Measurements from ENCODE around the gene MAL.

MAL gene

DNA sequence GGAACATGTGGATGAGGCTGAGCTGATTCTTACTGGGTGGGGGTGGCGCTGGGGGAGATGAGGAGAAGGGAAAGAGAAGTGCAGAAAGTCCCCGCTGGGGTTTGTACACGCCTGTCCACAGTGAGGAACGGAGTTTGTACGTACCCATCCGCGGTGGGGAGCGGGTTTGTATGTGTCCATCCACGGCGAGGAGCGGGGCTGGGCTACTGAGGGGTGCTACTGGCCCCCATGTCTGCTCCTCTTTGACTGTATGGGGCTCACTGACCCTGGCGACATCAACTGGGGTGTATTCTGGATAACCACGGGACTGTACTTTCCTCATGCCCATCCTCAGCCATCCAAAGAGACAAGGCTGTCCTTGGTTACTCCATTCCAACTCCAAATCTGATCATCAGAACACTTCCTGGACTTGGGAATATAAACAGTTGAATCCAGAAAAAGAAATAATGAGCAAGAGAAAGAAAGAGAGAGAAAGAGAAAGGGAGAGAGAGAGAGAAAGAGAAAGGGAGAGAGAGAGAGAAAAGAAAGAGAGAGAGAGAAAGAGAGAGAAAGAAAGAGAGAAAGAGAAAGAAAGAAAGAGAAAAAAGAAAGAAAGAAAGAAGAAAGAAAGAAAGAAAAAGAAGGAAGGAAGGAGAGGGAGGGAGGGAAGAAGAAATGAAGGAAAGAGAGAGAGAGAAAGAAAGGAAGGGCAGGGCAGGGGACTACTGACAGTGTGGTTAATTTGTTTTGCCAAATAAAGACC is 21.0 kb downstream of the MAL start:
- no peaks in the 10 kb centered on the region for H3K9me2 ChIP-seq (ENCODE audit: low read depth, low read length)
- no peak overlapping the region for H2AFZ ChIP-seq (ENCODE audit: low read length)
- H3K4me1 ChIP-seq (ENCODE audit: insufficient read depth, low read length, severe bottlenecking): no peaks in the 10 kb centered on the region
- H3K9me3 ChIP-seq (ENCODE audit: low read length): no peaks in the 10 kb centered on the region
- TF ChIP-seq, protein P1, sequence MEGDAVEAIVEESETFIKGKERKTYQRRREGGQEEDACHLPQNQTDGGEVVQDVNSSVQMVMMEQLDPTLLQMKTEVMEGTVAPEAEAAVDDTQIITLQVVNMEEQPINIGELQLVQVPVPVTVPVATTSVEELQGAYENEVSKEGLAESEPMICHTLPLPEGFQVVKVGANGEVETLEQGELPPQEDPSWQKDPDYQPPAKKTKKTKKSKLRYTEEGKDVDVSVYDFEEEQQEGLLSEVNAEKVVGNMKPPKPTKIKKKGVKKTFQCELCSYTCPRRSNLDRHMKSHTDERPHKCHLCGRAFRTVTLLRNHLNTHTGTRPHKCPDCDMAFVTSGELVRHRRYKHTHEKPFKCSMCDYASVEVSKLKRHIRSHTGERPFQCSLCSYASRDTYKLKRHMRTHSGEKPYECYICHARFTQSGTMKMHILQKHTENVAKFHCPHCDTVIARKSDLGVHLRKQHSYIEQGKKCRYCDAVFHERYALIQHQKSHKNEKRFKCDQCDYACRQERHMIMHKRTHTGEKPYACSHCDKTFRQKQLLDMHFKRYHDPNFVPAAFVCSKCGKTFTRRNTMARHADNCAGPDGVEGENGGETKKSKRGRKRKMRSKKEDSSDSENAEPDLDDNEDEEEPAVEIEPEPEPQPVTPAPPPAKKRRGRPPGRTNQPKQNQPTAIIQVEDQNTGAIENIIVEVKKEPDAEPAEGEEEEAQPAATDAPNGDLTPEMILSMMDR (IDR thresholded peaks at IDR 0.05; ENCODE audit: low read length): no peak
- no peak for TF ChIP-seq EZH2 (IDR thresholded peaks at IDR 0.05; ENCODE audit: borderline replicate concordance, low read length)
- no peak overlapping the region for H3K9ac ChIP-seq (ENCODE audit: low read length)
- H4K20me1 ChIP-seq (ENCODE audit: insufficient read depth, low read length): no peaks in the 10 kb centered on the region
- H3K79me2 ChIP-seq (ENCODE audit: insufficient read depth, low read length): no peaks in the 10 kb centered on the region
- H3K27me3 ChIP-seq (ENCODE audit: insufficient read depth, low read length): no peaks in the 10 kb centered on the region
- H3K27ac ChIP-seq (ENCODE audit: low read depth, low read length, poor library complexity, severe bottlenecking): no peak overlapping the region
- no peaks in the 10 kb centered on the region for H3F3A ChIP-seq (ENCODE audit: insufficient read depth, low read length)
- no peak overlapping the region for H3K4me3 ChIP-seq (ENCODE audit: low read depth, low read length, poor library complexity, severe bottlenecking)
- H3K36me3 ChIP-seq (ENCODE audit: insufficient read depth, low read length): no peaks in the 10 kb centered on the region
- no peak overlapping the region for H3K4me2 ChIP-seq (ENCODE audit: low read length)

DNA sequence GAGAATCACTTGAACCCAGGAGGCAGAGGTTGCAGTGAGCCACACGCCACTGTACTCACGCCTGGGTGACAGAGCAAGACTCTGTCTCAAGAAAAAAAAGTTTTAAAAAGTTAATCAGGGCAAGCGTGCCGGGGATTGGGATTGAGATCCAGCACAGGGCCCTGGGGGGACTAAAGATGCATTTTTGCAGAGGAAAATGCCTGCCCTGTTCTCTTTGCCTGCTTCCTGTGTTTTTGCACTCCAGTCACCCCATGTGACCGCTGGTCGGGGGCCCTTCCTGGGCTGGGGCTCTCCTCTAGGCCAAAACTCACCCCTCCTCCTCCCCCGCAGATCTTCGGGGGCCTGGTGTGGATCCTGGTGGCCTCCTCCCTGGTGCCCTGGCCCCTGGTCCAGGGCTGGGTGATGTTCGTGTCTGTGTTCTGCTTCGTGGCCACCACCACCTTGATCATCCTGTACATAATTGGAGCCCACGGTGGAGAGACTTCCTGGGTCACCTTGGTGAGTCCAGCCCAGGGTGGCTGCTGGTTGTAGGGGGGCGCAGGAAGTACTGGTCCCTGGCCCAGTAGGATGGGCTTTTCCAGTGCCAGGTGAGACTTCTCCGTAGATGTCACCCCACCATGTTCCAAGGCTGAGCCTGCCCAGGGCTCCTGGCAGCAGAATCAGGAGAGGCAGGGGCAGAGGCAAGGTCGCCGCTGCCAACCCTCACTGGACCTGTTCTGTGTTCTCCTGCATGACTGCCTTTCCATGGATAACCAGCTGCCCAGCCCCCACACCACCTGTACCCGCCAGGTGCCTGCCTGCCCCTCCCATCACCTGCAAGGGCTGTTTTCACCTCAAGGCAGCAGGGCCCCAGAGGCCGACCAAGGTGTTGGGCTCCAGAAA is 22.4 kb downstream of the MAL start:
- no peaks in the 10 kb centered on the region for H3K9me2 ChIP-seq (ENCODE audit: low read depth, low read length)
- H3K4me2 ChIP-seq (ENCODE audit: low read length): no peak overlapping the region
- no peak overlapping the region for H3K27ac ChIP-seq (ENCODE audit: low read depth, low read length, poor library complexity, severe bottlenecking)
- no peaks in the 10 kb centered on the region for H4K20me1 ChIP-seq (ENCODE audit: insufficient read depth, low read length)
- no peak for TF ChIP-seq EZH2 (IDR thresholded peaks at IDR 0.05; ENCODE audit: borderline replicate concordance, low read length)
- TF ChIP-seq, protein P1 (IDR thresholded peaks at IDR 0.05; ENCODE audit: low read length): no peak
- H3F3A ChIP-seq (ENCODE audit: insufficient read depth, low read length): no peaks in the 10 kb centered on the region
- H2AFZ ChIP-seq (ENCODE audit: low read length): no peak overlapping the region
- no peaks in the 10 kb centered on the region for H3K27me3 ChIP-seq (ENCODE audit: insufficient read depth, low read length)
- no peaks in the 10 kb centered on the region for H3K9me3 ChIP-seq (ENCODE audit: low read length)
- H3K79me2 ChIP-seq (ENCODE audit: insufficient read depth, low read length): no peaks in the 10 kb centered on the region
- no peaks in the 10 kb centered on the region for H3K36me3 ChIP-seq (ENCODE audit: insufficient read depth, low read length)
- no peak overlapping the region for H3K9ac ChIP-seq (ENCODE audit: low read length)
- H3K4me1 ChIP-seq (ENCODE audit: insufficient read depth, low read length, severe bottlenecking): no peaks in the 10 kb centered on the region
- H3K4me3 ChIP-seq (ENCODE audit: low read depth, low read length, poor library complexity, severe bottlenecking): no peak overlapping the region

DNA sequence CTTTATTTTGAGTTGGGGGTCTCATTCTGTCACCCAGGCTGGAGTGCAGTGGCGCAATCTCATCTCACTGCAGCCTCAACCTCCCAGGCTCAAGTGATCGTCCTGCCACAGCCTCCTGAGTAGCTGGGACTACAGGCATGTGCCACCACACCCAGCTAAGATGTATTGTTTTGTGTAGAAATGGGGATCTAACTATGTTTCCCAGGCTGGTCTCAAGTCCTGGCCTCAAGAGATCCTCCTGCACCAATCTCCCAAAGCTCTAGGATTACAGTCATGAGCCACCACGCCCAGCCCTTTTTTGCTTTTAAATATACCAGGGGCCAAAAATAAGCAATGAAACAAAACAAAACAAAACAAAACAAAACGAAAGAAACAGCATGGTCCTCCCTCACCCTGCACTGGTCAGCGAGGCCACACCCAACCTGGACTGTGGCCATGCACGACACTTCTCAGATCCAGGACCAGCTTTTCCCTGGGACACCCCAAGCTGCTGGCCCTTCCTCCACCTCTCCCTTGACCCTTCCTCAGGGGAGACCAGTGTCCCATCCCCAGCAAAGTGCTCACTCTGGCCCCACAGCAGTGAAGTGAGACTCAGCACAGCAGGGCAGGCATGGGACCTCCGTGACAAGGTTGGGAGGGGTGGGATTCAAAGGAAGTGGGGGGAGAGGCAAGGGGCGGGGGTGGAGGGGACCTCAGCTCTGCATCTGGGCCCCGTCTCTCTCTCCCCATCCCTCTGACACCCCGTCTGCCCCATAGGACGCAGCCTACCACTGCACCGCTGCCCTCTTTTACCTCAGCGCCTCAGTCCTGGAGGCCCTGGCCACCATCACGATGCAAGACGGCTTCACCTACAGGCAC is 23.5 kb downstream of the MAL start:
- no peak overlapping the region for H2AFZ ChIP-seq (ENCODE audit: low read length)
- H3K4me2 ChIP-seq (ENCODE audit: low read length): no peak overlapping the region
- H3K4me3 ChIP-seq (ENCODE audit: low read depth, low read length, poor library complexity, severe bottlenecking): no peak overlapping the region
- H3F3A ChIP-seq (ENCODE audit: insufficient read depth, low read length): no peaks in the 10 kb centered on the region
- no peak overlapping the region for H3K9ac ChIP-seq (ENCODE audit: low read length)
- no peaks in the 10 kb centered on the region for H4K20me1 ChIP-seq (ENCODE audit: insufficient read depth, low read length)
- H3K27me3 ChIP-seq (ENCODE audit: insufficient read depth, low read length): no peaks in the 10 kb centered on the region
- H3K9me2 ChIP-seq (ENCODE audit: low read depth, low read length): no peaks in the 10 kb centered on the region
- no peak for TF ChIP-seq EZH2 (IDR thresholded peaks at IDR 0.05; ENCODE audit: borderline replicate concordance, low read length)
- TF ChIP-seq, protein P1 (IDR thresholded peaks at IDR 0.05; ENCODE audit: low read length): no peak
- no peaks in the 10 kb centered on the region for H3K9me3 ChIP-seq (ENCODE audit: low read length)
- H3K27ac ChIP-seq (ENCODE audit: low read depth, low read length, poor library complexity, severe bottlenecking): no peak overlapping the region
- no peaks in the 10 kb centered on the region for H3K79me2 ChIP-seq (ENCODE audit: insufficient read depth, low read length)
- no peaks in the 10 kb centered on the region for H3K36me3 ChIP-seq (ENCODE audit: insufficient read depth, low read length)
- no peaks in the 10 kb centered on the region for H3K4me1 ChIP-seq (ENCODE audit: insufficient read depth, low read length, severe bottlenecking)

Measured in OCI-LY1 (cell line).